ENCODE data around the gene FGD3. TPM values are rescaled to one million over a fixed set of nuclear protein-coding genes. Genes with fewer than 3 reads are reported as not detected.

FGD3 gene
- total RNA-seq, 6 experiments from 2014 or later: not detected

DNA sequence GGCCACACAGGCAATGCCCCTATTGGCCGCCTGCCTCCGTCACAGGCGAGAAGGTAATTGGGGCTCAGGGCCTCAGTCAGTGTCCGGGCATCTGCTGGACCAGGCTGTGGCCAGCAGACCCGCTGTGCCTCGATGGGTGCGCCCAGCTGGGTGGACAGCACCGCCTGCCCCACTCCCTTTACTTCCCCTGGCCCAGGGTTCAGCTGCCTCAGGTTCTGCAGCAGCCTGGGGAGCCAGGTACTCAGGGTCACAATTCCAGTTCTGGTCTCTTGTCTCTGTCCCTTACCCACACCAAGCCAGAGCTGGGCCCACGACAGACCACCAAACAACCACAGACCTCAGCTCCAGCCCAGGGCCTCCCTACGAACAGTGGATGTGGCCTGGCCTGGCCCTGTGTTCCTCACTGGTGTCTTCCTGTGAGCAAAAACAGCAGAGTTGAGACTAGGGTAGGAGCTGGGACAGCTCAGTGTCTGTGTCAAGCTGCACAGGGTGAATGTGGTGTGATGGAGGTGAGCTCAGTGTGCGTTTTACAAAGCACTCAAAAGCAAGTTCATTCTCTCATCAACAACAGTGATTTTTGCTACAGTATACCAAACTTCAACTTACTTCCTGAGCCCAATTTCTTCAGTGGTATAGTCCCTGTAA is 77.8 kb downstream of the FGD3 start:
- Mint-ChIP-seq H3K27me3 (ENCODE audit: insufficient read depth) (peaks cover 28% of the 10 kb centered on the region), H3K9me3 (no peaks in the 10 kb centered on the region)
- TF ChIP-seq CTCF (IDR thresholded peaks at IDR 0.05): no peak

DNA sequence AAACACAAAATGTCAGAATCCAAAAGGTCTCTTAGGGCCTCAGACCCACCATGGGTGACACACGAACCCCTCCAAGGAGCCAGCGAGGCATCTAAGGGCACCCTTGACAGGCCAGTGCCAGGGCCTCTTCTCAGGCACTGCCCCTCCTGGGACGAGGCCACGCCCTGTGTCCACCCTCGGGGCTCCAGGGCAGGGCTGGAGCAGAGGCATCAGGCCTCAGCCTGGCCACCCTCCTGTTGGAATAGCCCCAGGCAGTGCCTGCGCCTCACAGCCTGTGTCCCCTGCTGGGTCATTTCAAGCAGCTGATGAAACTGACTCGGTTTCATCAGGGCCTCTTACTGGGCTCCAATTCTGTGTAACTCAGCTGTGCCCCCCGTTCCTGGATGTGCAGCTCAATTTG is 78.4 kb downstream of the FGD3 start:
- Mint-ChIP-seq H3K4me1 (ENCODE audit: low read depth) (no peaks in the 10 kb centered on the region), H3K27me3 (ENCODE audit: insufficient read depth) (peaks cover 26% of the 10 kb centered on the region), H3K9me3 (no peaks in the 10 kb centered on the region), H3K4me3 (no peak overlapping the region), H3K36me3 (ENCODE audit: low read depth) (no peaks in the 10 kb centered on the region), H3K27ac (no peak overlapping the region)
- TF ChIP-seq CTCF (IDR thresholded peaks at IDR 0.05): no peak
- DNase-seq: no peak

More for the DNA sequence above, 77.8 kb downstream of the FGD3 start:
- Mint-ChIP-seq H3K4me1 (ENCODE audit: low read depth) (no peaks in the 10 kb centered on the region), H3K36me3 (ENCODE audit: low read depth) (no peaks in the 10 kb centered on the region), H3K27ac (no peak overlapping the region), H3K4me3 (no peak overlapping the region)
- DNase-seq: no peak

DNA sequence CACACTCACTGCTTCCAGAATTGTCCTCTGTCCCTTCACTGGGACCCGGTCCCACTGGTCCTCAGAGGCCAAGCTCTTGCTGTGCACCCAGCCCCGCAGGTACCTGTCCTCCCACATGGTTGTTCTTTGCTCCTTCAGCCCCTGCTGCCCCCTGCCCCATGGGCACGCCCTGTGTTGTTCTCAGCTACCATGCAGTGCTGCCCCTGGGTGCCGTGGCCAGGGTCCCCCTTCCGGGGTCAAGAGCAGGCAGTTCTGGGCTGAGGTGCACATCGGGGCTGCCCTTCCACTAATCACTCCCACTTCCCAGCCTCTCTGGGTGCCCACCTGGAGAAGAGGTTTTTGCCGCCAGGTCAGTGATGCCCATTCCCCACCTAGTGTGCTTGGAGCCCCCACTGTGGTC is 79.3 kb downstream of the FGD3 start:
- no peak for DNase-seq
- Mint-ChIP-seq H3K9me3 (no peaks in the 10 kb centered on the region), H3K27me3 (ENCODE audit: insufficient read depth) (peaks cover 26% of the 10 kb centered on the region), H3K27ac (no peak overlapping the region), H3K4me1 (ENCODE audit: low read depth) (no peaks in the 10 kb centered on the region), H3K36me3 (ENCODE audit: low read depth) (no peaks in the 10 kb centered on the region), H3K4me3 (no peak overlapping the region)
- no peak for TF ChIP-seq CTCF (IDR thresholded peaks at IDR 0.05)

GRCh38 chr9:93027750-93028149 is 80.4 kb downstream of the FGD3 start:
- H3K27ac Mint-ChIP-seq: no peak overlapping the region
- H3K4me1 Mint-ChIP-seq (ENCODE audit: low read depth): no peaks in the 10 kb centered on the region
- DNase-seq: no peak
- peaks cover 23% of the 10 kb centered on the region for H3K27me3 Mint-ChIP-seq (ENCODE audit: insufficient read depth)
- TF ChIP-seq CTCF (IDR thresholded peaks at IDR 0.05): no peak
- H3K4me3 Mint-ChIP-seq: no peak overlapping the region
- H3K9me3 Mint-ChIP-seq: no peaks in the 10 kb centered on the region
- no peaks in the 10 kb centered on the region for H3K36me3 Mint-ChIP-seq (ENCODE audit: low read depth)

DNA sequence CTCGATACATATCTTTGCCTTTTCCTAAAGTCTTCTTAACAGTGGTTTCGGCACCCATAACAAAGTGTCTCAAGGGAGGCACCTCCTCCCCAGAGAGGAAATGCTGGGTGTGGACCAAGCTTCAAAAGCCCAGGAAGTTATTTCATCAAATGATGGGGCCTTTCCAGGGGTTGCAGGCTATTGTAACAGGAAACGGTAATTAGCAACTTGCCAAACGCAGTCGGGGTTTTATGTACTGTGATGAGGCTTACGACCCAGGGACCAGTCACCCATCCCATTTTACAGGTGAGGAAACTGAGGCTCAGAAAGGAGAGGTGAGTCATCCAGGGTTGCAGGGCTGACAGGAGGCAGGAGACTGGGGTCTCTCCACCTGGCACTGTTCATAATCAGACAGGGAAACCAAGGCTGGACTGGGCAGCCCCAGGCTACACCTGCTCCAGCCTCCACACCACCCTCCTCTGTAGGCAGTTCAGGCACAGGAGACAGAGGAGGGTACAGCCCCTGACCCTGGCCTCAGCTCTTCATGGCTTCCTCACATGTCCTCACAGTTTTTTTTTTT is 81.2 kb downstream of the FGD3 start:
- no peaks in the 10 kb centered on the region for H3K4me1 Mint-ChIP-seq (ENCODE audit: low read depth)

More for the DNA sequence above, 81.2 kb downstream of the FGD3 start:
- H3K9me3 Mint-ChIP-seq: no peaks in the 10 kb centered on the region
- no peak for TF ChIP-seq CTCF (IDR thresholded peaks at IDR 0.05)
- H3K4me3 Mint-ChIP-seq: no peak overlapping the region
- no peaks in the 10 kb centered on the region for H3K36me3 Mint-ChIP-seq (ENCODE audit: low read depth)
- no peak for DNase-seq
- H3K27ac Mint-ChIP-seq: no peak overlapping the region
- H3K27me3 Mint-ChIP-seq (ENCODE audit: insufficient read depth): peaks cover 19% of the 10 kb centered on the region
